ENCODE results near the gene PPP2R2B.

DNA sequence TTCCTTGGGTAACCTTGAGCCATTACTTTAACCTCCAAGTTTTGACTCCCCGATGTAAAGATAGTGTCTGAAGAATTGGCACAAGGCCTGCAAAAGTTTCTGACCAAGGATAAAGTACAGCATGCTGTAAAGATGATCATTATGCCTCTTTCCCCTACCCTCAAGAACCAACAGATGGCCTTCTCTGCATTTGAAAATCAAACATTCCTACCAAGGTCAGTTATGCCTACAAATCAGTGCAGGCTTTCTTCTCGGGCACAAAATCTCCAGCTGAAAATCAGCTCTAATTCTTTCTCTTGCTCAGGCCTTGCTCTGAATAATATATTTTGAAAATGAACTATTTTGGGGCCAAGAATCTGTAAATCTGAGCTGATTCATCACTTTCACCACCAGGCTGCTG is 59.7 kb downstream of the PPP2R2B start:
- TF ChIP-seq ZNF274 (IDR thresholded peaks at IDR 0.05; ENCODE audit: low read depth, low read length) (no peak), YY1 (IDR thresholded peaks at IDR 0.05; ENCODE audit: insufficient read depth, insufficient read length) (no peak)

All from NT2/D1 (cell line).